Adrenal gland (tissue), 12 donors: ENCODE measurements around the gene MRPL18. TPM values are rescaled to one million over a fixed set of nuclear protein-coding genes. Genes with fewer than 3 reads are reported as not detected.

ENCODE experiments used
- DNase-seq, 7 donors: peaks; one replicate each; pipeline ENCODE4 v3.0.0-alpha.2; 2019 to 2020
- H3K27ac ChIP-seq, 5 donors: fragments of 200-600 bp; sonication (generic) in 4 of 5; 1 replicate in 3 of 5; 2 replicates in 2 of 5; pipeline versions ENCODE4 v1.5.1 to v1.8.0; 2016 to 2020; ENCODE audit warnings: mild to moderate bottlenecking in 1 of 5
- H3K27me3 ChIP-seq: fragments of 200-600 bp; 2 replicates; pipeline ENCODE4 v1.8.0; 2021
- H3K36me3 ChIP-seq, 2 donors: fragments of 200-600 bp; replicated peaks in 1 of 2; 1 replicate in 1 of 2; 2 replicates in 1 of 2; pipeline versions ENCODE4 v1.5.1 to v1.8.0; 2018 to 2022
- H3K4me1 ChIP-seq, 2 donors: fragments of 200-600 bp; replicated peaks in 1 of 2; 1 replicate in 1 of 2; 2 replicates in 1 of 2; pipeline versions ENCODE4 v1.5.1 to v1.8.0; 2018 to 2021
- H3K4me3 ChIP-seq, 4 donors: fragments of 200-600 bp; sonication (generic) in 3 of 4; one replicate each; pipeline ENCODE4 v1.5.1; 2016 to 2018
- H3K9me3 ChIP-seq, 3 donors: fragments of 200-600 bp; sonication (generic) in 1 of 3; replicated peaks in 1 of 3; 1 replicate in 2 of 3; 2 replicates in 1 of 3; pipeline versions ENCODE4 v1.5.1 to v1.8.0; 2016 to 2021
- POLR2A ChIP-seq, 2 donors: fragments of 450-650 bp; IDR thresholded peaks; one replicate each; pipeline ENCODE4 v1.6.1; 2017; ENCODE audit warnings: antibody characterized with exemption in 2 of 2, mild to moderate bottlenecking in 2 of 2, moderate library complexity in 1 of 2
- WGBS, 4 donors: extraction: QIAGEN DNeasy Blood & Tissue Kit in 2 of 4; methylation state at CpG; one replicate each; pipeline versions ENCODE4 v1.1.5 to v1.1.7; 2013 to 2017; 5-methylcytosine and 5-hydroxymethylcytosine counted together
- intact Hi-C, 2 donors: fragments of 100-400 bp; cut with DNase I; formaldehyde crosslinking; loops; one replicate each; pipeline versions ENCODE4 v1.14.1 to v1.15.0; 2022 to 2023
- polyA plus RNA-seq, 3 donors: library from polyadenylated mRNA; stranded (reverse); fragments of 200-250 nt in 2 of 3; fragments of 350-450 nt in 1 of 3; fragmentation: Illumina TruSeq in 1 of 3; extraction: RNeasy Lipid Tissue Mini Kit (QIAGEN cat#74804) in 1 of 3; gene quantifications; one replicate each; pipeline ENCODE4 v1.2.3, GENCODE V29; 2013 to 2014
- total RNA-seq, 9 donors: library from RNA; depleted of rRNA in 4 of 9; stranded (reverse); fragments of >200 nt in 4 of 9; fragments of 120-200 nt in 1 of 9; fragmentation: NEBNext Ultra II Directional in 1 of 9; extraction: Animal tissue kit (Norgen Biotek cat#: 25700) in 1 of 9; gene quantifications; one replicate each; pipeline versions ENCODE4 v1.1.0 to v1.2.4, GENCODE V29; 2013 to 2023
- TF ChIP-seq, protein P1 (sequence below), 6 experiments: fragments of 450-650 bp in 4 of 6; fragments of 200-600 bp in 2 of 6; sonication (generic) in 1 of 6; IDR thresholded peaks; 1 replicate in 5 of 6; 2 replicates in 1 of 6; pipeline versions ENCODE4 v1.5.1 to v1.8.0; 2016 to 2021; ENCODE audit warnings: antibody characterized with exemption in 6 of 6, mild to moderate bottlenecking in 2 of 6, moderate library complexity in 1 of 6
- donor health status: healthy with polysubstance abuse.
- donor health status: Bipolar disorder and iron deficiency.
- donor health status: DM: yes; HTN: yes; CAD: no.
- donor health status: DM: no; HTN: no; CAD: no.
- donor health status: DM: no; HTN: no; CAD: no.
- donor health status: DM: yes; HTN: yes; CAD: no.

The MRPL18 gene
- total and polyA plus RNA-seq, 12 donors = 63.7 to 199 (median 99.3) TPM

DNA sequence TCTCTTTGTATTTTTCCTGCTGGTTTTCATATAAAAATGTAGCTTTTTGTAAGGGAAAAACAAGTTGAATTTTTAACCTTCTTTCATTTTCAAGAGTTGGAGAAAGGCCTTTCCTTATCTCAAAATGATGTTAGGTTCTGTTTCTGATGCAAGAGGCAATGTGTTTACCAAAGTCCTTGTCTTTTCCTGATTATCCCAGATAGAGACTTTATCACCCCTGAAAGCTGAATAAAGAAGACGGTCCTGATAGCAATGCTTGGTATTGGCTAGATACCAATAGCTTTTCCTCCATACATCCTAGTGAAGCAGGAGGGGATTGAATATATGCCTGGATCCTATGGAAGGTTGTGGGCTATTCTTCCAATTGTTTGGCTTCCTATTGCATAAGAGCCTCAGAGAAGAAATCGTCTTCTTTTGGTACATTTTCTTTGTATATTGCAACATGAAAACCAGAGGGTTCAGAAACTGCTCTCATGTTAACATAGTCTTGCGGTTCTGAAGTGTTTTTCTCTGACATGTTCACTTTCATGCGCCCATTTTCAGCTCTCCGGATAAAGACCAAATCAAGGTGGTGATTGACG is 15.3 kb downstream of the MRPL18 start:
- DNase-seq = no peak
- no peaks in the 10 kb centered on the region for H3K9me3 ChIP-seq
- no peak overlapping the region for H3K27ac ChIP-seq
- H3K4me3 ChIP-seq = no peak overlapping the region
- TF ChIP-seq, protein P1, sequence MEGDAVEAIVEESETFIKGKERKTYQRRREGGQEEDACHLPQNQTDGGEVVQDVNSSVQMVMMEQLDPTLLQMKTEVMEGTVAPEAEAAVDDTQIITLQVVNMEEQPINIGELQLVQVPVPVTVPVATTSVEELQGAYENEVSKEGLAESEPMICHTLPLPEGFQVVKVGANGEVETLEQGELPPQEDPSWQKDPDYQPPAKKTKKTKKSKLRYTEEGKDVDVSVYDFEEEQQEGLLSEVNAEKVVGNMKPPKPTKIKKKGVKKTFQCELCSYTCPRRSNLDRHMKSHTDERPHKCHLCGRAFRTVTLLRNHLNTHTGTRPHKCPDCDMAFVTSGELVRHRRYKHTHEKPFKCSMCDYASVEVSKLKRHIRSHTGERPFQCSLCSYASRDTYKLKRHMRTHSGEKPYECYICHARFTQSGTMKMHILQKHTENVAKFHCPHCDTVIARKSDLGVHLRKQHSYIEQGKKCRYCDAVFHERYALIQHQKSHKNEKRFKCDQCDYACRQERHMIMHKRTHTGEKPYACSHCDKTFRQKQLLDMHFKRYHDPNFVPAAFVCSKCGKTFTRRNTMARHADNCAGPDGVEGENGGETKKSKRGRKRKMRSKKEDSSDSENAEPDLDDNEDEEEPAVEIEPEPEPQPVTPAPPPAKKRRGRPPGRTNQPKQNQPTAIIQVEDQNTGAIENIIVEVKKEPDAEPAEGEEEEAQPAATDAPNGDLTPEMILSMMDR (IDR thresholded peaks at IDR 0.05) = no peak
- TF ChIP-seq POLR2A (IDR thresholded peaks at IDR 0.05) = no peak
- intact Hi-C loops = no loop called here
- no peaks in the 10 kb centered on the region for H3K36me3 ChIP-seq
- WGBS, 4 donors = 79 to 87% (median 86%) methylated on average over 6 of the region's 6 CpGs
- no peaks in the 10 kb centered on the region for H3K4me1 ChIP-seq
- H3K27me3 ChIP-seq = no peaks in the 10 kb centered on the region

DNA sequence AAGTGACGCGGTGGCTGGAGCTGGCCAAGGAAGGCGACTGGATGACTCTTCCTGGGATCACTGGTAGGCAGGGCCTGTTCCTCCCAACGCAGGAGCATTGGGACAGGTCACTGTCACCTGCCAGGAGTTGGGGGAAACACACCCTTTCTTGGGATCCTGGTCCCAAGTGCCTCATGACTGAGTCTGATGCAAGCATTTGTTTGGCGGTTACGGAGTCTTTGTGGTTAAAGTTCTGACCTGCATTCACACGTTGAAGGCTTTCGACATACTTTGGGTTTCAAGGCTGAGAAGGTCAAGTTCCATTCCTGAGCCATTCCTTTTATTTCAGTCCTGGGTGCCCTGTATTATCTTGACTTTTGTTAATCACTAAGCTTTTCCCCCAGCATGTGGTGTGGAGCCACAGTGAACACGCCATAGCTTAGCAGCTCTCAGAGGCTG is 15.8 kb downstream of the MRPL18 start:
- no peaks in the 10 kb centered on the region for H3K4me1 ChIP-seq
- H3K4me3 ChIP-seq = no peak overlapping the region
- TF ChIP-seq, protein P1 (IDR thresholded peaks at IDR 0.05) = no peak
- no peak for TF ChIP-seq POLR2A (IDR thresholded peaks at IDR 0.05)
- intact Hi-C loops = no loop called here
- H3K27ac ChIP-seq = no peak overlapping the region
- 85 to 91% (median 88%) methylated on average over 8 to 9 of the region's 9 CpGs for WGBS, 4 donors
- H3K9me3 ChIP-seq = no peaks in the 10 kb centered on the region
- no peaks in the 10 kb centered on the region for H3K27me3 ChIP-seq
- no peak for DNase-seq
- H3K36me3 ChIP-seq = no peaks in the 10 kb centered on the region

DNA sequence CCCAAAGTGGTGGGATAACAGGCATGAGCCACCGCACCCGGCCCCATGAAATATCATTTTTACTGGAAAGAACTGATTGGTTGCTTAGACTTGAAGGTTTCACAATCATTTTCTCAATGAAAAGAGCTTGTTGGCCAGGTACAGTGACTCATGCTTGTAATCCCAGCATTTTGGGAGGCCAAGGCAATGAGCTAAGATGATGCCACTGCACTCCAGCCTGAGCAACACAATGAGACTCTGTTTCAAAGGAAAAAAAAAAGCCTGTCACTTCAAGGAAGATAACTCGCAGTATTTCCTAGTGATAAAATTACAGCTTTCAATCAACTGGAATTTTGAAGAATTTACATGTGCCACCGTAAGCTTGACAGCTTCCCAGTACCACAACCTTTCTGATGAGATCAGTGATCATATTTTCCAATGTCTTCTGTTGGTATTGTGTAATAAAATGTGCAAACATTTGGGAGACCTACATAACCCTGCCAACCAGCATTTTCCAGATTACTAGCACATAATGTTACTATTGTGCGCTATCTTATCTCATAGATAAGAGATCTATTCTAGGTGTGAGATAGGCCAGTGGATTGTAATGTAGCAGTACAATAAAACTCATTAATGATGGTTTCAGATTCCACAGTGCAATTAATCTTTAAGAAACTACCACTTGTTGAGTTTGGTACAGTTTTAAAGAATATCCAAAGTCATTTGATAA is 17.0 kb downstream of the MRPL18 start:
- TF ChIP-seq, protein P1 (IDR thresholded peaks at IDR 0.05) = no peak
- TF ChIP-seq POLR2A (IDR thresholded peaks at IDR 0.05) = no peak
- DNase-seq = peak in 3 of 7 donors; percentile 12 to 34 (median 14)
- no peaks in the 10 kb centered on the region for H3K9me3 ChIP-seq
- intact Hi-C loops = no loop called here
- no peak overlapping the region for H3K4me3 ChIP-seq
- 80 to 85% (median 81%) methylated on average over 5 of the region's 5 CpGs for WGBS, 4 donors
- H3K27ac ChIP-seq = no peak overlapping the region
- no peaks in the 10 kb centered on the region for H3K4me1 ChIP-seq
- no peaks in the 10 kb centered on the region for H3K36me3 ChIP-seq
- no peaks in the 10 kb centered on the region for H3K27me3 ChIP-seq

DNA sequence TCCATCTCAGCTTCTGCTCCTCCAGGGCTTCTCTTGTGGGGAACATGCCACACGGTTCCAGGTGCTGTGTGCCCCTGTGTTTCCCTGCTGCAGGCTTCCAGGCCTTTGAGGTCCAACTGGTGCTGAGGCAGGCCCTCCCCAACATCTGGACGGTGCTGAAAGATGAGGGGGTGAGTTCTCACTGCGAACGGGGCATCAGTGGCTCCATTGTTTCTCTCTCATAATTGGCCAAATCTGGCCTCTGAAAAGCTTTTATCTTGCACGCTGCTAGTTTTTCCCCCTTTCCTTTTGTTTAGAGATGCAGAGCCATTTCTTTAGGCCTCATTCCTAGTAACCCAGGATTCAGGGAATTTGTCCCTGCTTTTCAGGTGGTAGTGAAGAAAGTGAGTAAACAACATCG is 18.4 kb downstream of the MRPL18 start:
- Histone ChIP-seq H3K27ac (no peak overlapping the region), H3K36me3 (no peaks in the 10 kb centered on the region), H3K27me3 (no peaks in the 10 kb centered on the region), H3K4me3 (no peak overlapping the region), H3K4me1 (no peaks in the 10 kb centered on the region), H3K9me3 (no peaks in the 10 kb centered on the region)
- TF ChIP-seq POLR2A (IDR thresholded peaks at IDR 0.05) = no peak
- TF ChIP-seq, protein P1 (IDR thresholded peaks at IDR 0.05) = no peak
- intact Hi-C loops = no loop called here
- no peak for DNase-seq
- 81 to 91% (median 86%) methylated on average over 6 of the region's 6 CpGs for WGBS, 4 donors
